ENCODE data around the gene PARP16. TPM values are rescaled to one million over a fixed set of nuclear protein-coding genes. Genes with fewer than 3 reads are reported as not detected.
"Not testable (repeated sequence)": the region's sequence is repeated elsewhere in the genome, so short reads cannot be mapped to it uniquely, and the experiment has no call there.

Gene PARP16
- polyA plus RNA-seq, 3 donors, result 17.2 to 17.7 (median 17.4) TPM

- no peak for DNase-seq
Measured at GRCh38 chr15:65246026-65246714, 40.5 kb downstream of the PARP16 start.

DNA sequence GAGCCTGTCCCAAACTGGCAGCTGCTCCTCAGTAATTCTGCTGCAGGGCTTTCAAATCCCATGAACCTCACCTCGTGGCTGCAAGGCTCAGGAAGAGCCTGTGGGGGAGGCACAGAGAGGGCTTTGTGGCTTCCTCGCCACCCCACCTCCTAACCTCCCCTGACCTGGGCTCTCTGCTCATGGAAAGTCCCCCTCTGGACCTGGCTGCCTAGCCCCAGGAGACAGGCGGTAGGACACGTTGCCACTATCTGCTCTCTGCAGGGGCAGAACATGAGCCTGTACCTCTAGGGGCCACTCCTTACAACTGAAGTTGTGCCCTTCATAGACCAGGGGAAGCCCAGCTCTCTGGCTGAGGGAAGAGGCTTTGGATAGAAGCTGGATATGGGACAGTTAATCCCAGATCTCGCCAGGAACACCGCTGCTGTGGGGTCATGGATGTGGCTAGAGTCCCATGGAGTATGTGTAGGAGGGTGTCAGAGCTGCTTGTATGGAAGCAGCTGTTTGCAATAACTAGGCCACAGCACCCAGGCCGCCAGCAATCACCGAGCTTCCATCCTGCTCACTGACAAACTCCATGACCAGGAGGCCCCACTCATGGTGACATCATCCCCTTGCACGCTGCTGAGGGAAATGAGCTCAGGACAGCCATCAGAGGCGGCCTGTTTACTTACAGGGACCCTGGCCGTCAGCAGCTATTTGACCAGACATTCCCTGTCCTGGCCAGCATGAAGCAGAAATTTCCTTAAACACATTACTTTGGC, 41.4 kb downstream of the PARP16 start:
- DNase-seq, result peak; percentile 77

- DNase-seq, result no peak
Measured at GRCh38 chr15:65244638-65245037, 42.0 kb downstream of the PARP16 start.

GRCh38 chr15:65236443-65236842, 50.2 kb downstream of the PARP16 start:
- DNase-seq, result not testable (repeated sequence)

- DNase-seq, result no peak
Measured at GRCh38 chr15:65233696-65234095, 53.0 kb downstream of the PARP16 start.

- DNase-seq, result no peak
Measured at GRCh38 chr15:65232520-65232919, 54.2 kb downstream of the PARP16 start.

DNA sequence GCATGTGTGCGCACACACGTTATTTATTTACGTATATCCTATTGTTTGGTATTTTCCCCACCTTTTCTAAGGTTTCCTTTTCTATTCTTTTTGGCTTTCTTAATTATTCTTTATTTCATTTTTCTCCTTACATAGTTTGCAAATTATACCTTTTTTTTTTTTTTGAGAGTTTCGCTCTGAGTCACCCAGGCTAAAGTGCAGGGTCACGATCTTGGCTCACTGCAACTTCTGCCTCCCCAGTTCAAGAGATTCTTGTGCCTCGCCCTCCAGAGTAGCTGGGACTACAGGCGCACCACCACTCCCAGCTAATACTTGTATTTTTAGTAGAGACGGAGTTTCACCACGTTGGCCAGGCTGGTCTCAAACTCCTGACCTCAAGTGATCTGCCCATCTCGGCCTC, 55.4 kb downstream of the PARP16 start:
- no peak for DNase-seq

- not testable (repeated sequence) for DNase-seq
Measured at GRCh38 chr15:65226901-65227300, 59.8 kb downstream of the PARP16 start.

- DNase-seq, result no peak
Measured at GRCh38 chr15:65226221-65226620, 60.5 kb downstream of the PARP16 start.

GRCh38 chr15:65223996-65224395, 62.7 kb downstream of the PARP16 start:
- DNase-seq, result no peak

- no peak for DNase-seq
Measured at GRCh38 chr15:65222891-65223290, 63.8 kb downstream of the PARP16 start.

DNA sequence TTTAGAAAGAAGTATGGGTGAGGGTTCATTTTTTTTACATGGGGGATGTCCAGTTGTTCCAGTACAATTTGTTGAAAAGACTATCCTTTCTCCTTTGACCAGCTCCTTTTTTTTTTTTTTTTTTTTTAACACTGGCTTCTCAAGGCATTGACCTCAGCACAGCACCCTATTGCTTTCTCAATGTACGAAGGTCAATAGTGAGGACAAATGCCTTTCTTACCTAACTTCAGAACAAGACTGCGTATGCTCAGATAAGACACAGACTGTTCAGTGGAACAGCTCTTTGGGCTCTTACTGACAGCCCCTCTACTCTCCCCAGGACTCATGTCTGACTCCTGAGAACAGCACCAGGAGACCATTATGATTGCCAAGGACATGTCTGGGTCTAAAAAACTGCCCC, 65.0 kb downstream of the PARP16 start:
- no peak for DNase-seq

DNA sequence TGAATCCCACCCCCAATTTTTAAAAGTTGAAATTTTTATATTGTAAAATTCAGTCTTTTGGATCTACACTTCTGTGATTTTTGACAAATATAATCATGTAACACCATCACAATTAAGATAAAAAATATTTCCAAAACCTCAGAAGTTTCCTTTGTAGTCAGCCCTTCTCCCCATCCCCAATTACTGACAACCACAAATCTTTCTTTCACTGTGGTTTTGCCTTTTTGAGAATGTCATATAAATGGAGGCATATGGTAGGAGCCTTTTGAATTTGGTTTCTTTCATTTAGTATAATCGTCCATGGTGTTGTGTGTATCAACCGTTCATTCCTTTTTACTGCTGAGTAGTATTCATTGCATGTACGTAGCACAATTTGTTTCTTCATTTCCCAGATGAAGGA, 67.5 kb downstream of the PARP16 start:
- DNase-seq, result no peak

- no peak for DNase-seq
Measured at GRCh38 chr15:65217526-65218482, 68.9 kb downstream of the PARP16 start.

DNA sequence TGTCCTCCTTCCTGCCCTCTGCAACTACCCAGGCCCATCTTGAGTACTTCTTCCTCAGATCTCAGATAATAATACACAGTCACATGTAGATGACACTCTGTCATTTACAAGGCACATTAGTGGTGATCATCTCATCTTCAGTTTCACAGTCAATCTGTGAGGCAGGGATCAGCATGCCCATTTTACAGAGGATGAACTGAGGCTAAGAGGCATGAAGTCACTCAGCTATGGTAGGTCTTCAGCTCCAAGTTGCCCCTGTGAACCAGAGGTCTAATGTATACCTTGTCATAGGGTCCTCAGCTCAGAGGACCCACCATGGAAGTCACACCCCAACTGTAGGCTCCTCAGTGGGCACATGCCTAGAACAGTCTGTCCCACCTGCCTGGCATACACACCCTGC, 71.2 kb downstream of the PARP16 start:
- no peak for DNase-seq

- DNase-seq, result no peak
Measured at GRCh38 chr15:65214010-65214409, 72.7 kb downstream of the PARP16 start.

GRCh38 chr15:65213241-65213640, 73.4 kb downstream of the PARP16 start:
- no peak for DNase-seq

- DNase-seq, result no peak
Measured at GRCh38 chr15:65212097-65212496, 74.6 kb downstream of the PARP16 start.

- peak; percentile 81 for DNase-seq
Measured at GRCh38 chr15:65211482-65211982, 75.2 kb downstream of the PARP16 start.

- no peak for DNase-seq
Measured at GRCh38 chr15:65210770-65211481, 75.8 kb downstream of the PARP16 start, which contains the start of gene CILP. Gene CILP, minus strand, starts transcription at chr15:65211473. Its CDS starts 1,718 bp downstream, at chr15:65209755.
